Keratinocyte (primary cell): ENCODE results near the gene PDXDC1. TPM values are rescaled to one million over a fixed set of nuclear protein-coding genes. Genes with fewer than 3 reads are reported as not detected.
"Not testable (repeated sequence)": the region's sequence is repeated elsewhere in the genome, so short reads cannot be mapped to it uniquely, and the experiment has no call there.

ENCODE experiments used
- DNase-seq: peaks from one replicate; pipeline ENCODE4 v3.0.0-alpha.2; 2011; ENCODE audit warnings: low read depth, missing footprints, low spot score
- FAIRE-seq: peaks from 2 replicates; lab custom pipeline; 2011; peaks lifted over from hg19 to GRCh38; lab: Jason Lieb, UNC
- H2AFZ ChIP-seq: 2 replicates; pipeline ENCODE4 v1.6.0; 2012; ENCODE audit warnings: low read length, control low read depth, inconsistent platforms; ENCODE audit not compliant: control insufficient read depth
- H3K27ac ChIP-seq: 2 replicates; pipeline ENCODE4 v1.5.1; 2011; ENCODE audit warnings: low read length; ENCODE audit not compliant: control insufficient read depth, insufficient read depth
- H3K27me3 ChIP-seq: 3 replicates; pipeline ENCODE4 v1.6.0; 2011; ENCODE audit warnings: low read length; ENCODE audit not compliant: control insufficient read depth, insufficient read depth; ENCODE audit errors: extremely low read depth
- H3K36me3 ChIP-seq, 2 experiments: 2 replicates in 1 of 2; 3 replicates in 1 of 2; pipeline ENCODE4 v1.5.1; 2011; ENCODE audit warnings: low read length in 2 of 2, mild to moderate bottlenecking in 1 of 2; ENCODE audit not compliant: control insufficient read depth in 2 of 2, insufficient read depth in 2 of 2; ENCODE audit errors: extremely low read depth in 1 of 2
- H3K4me1 ChIP-seq: 3 replicates; pipeline ENCODE4 v1.5.1; 2011; ENCODE audit warnings: low read length; ENCODE audit not compliant: control insufficient read depth, insufficient read depth; ENCODE audit errors: extremely low read depth
- H3K4me2 ChIP-seq: 3 replicates; pipeline ENCODE4 v1.6.0; 2011; ENCODE audit warnings: low read depth, low read length; ENCODE audit not compliant: control insufficient read depth, insufficient read depth; ENCODE audit errors: extremely low read depth
- H3K4me3 ChIP-seq, 3 experiments: fragments of 200-600 bp in 1 of 3; sonication (generic) in 1 of 3; 2 replicates in 2 of 3; 3 replicates in 1 of 3; pipeline ENCODE4 v1.5.1; 2011 to 2016; ENCODE audit warnings: low read length in 3 of 3, mild to moderate bottlenecking in 3 of 3, control low read depth in 2 of 3, inconsistent platforms in 1 of 3, low read depth in 1 of 3, mixed read lengths in 1 of 3, mixed run types in 1 of 3, moderate library complexity in 1 of 3; ENCODE audit not compliant: control insufficient read depth in 2 of 3, insufficient read depth in 2 of 3; ENCODE audit errors: extremely low read depth in 1 of 3
- H3K79me2 ChIP-seq: 2 replicates; pipeline ENCODE4 v1.6.0; 2012; ENCODE audit warnings: low read length; ENCODE audit not compliant: control insufficient read depth, insufficient read depth
- H3K9ac ChIP-seq: 3 replicates; pipeline ENCODE4 v1.6.0; 2011; ENCODE audit warnings: low read length; ENCODE audit not compliant: control insufficient read depth, insufficient read depth; ENCODE audit errors: extremely low read depth
- H3K9me1 ChIP-seq: 3 replicates; pipeline ENCODE4 v1.6.0; 2011; ENCODE audit warnings: low read length; ENCODE audit not compliant: control insufficient read depth, insufficient read depth; ENCODE audit errors: extremely low read depth
- H3K9me3 ChIP-seq: 2 replicates; pipeline ENCODE4 v1.5.1; 2012; ENCODE audit warnings: low read depth, low read length; ENCODE audit not compliant: control insufficient read depth
- H4K20me1 ChIP-seq: 3 replicates; pipeline ENCODE4 v1.6.0; 2011; ENCODE audit warnings: low read length; ENCODE audit not compliant: control insufficient read depth, insufficient read depth; ENCODE audit errors: extremely low read depth
- dilution Hi-C: fragments of 300-500 bp; cut with MboI; formaldehyde crosslinking; loops from one replicate; pipeline ENCODE4 v1.7.0; 2020; ENCODE audit warnings: low sequenced_read_pairs; ENCODE audit not compliant: extremely low pct_ligation_motif_present
- polyA plus RNA-seq, 5 experiments: library from polyadenylated mRNA; depleted of rRNA in 3 of 5; stranded (reverse) in 3 of 5; stranded (forward) in 1 of 5; unstranded in 1 of 5; fragments of >200 nt; gene quantifications; 1 replicate in 1 of 5; 2 replicates in 3 of 5; 3 replicates in 1 of 5; pipeline versions ENCODE4 v1.2.1 to v1.2.3, GENCODE V29; 2011 to 2012; ENCODE audit warnings: missing spikeins in 2 of 5, low read depth in 1 of 5, low replicate concordance in 1 of 5

PDXDC1 gene
- polyA plus RNA-seq, 1 donor (not counting 4 experiments of a cell fraction or from before 2014, with no cell fraction given) = 70.7 TPM

DNA sequence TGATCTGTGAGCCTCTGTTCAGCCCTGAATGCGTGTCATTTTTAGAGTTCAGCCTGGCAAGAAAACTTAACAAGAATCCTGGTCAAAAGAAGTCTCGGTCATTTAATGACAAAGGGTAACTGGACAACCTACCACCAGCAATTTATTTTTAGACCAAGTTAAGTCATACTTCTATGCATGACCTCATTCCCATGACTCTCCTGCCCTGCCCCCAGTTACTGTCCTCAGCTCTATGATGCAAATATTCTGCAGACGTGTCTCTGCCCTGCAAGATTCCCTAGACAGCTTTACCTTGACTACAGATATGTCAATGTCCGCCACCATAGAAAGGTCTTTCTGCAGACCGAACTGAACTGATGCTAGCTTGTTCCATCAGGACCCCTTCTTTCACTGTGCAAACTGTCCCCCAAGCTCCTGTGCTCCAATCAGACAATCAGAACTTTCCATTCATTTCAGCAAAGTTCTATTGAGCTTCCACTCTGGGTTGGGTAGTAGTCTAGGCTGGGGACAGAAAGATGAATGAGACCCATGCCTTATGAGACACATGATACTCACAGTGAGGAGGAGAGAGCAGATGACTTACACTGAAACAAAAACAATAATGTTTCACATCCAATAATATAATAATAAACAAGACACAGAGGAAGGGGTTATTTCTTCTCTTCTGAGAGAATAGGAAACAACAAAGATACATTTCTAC is 194.3 kb downstream of the PDXDC1 start:
- H3K4me1 ChIP-seq, H3K27ac ChIP-seq, H3K79me2 ChIP-seq, FAIRE-seq, H3K9ac ChIP-seq, H3K9me3 ChIP-seq, DNase-seq, dilution Hi-C loops, H4K20me1 ChIP-seq, H3K36me3 ChIP-seq, H3K9me1 ChIP-seq, H3K4me3 ChIP-seq, H2AFZ ChIP-seq, H3K27me3 ChIP-seq, H3K4me2 ChIP-seq: not testable (repeated sequence)

DNA sequence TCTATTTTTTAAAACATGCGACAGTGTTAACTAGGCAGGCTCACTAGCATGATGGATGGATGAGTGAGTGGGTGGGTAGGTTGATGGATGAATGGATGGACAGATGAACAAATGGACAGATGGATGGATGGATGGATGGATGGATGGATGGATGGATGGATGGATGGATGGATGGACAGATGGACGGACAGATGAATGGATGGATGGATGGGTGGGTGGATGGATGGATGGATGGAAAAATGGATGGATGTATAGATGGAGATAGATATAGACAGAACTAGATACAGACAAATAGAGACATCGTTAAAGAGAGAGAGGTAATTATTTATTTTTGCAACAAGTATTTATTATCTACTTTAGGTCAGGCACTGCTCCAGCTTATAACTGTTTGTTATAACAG is 205.1 kb downstream of the PDXDC1 start:
- H3K27me3 ChIP-seq, H3K4me2 ChIP-seq, H3K9me1 ChIP-seq, H2AFZ ChIP-seq, H3K4me3 ChIP-seq, H3K27ac ChIP-seq, H3K36me3 ChIP-seq, FAIRE-seq, DNase-seq, dilution Hi-C loops, H4K20me1 ChIP-seq, H3K79me2 ChIP-seq, H3K4me1 ChIP-seq, H3K9me3 ChIP-seq, H3K9ac ChIP-seq: not testable (repeated sequence)

DNA sequence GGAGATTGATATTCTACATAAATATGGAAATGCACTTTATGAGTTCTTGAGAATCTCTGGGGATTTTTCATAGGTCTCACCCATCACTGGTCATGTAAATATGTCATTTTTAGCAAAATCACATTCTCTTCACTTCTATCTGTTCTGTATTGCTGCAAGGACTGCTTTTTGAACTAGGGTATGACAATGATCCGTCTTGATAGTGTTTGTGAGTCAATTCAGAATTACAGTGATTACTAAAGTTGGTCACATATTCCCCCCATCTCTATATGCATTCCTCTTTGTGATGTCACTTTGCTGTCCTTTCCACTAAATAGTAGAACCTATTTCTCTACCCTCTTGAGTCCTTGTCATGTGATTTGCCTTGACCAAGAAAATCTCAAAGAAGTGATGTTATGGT is 206.1 kb downstream of the PDXDC1 start:
- H3K9me3 ChIP-seq, H3K4me1 ChIP-seq, DNase-seq, H3K79me2 ChIP-seq, H4K20me1 ChIP-seq, H3K4me3 ChIP-seq, H3K36me3 ChIP-seq, H3K27me3 ChIP-seq, H3K27ac ChIP-seq, H2AFZ ChIP-seq, H3K4me2 ChIP-seq, dilution Hi-C loops, H3K9ac ChIP-seq, H3K9me1 ChIP-seq, FAIRE-seq: not testable (repeated sequence)

DNA sequence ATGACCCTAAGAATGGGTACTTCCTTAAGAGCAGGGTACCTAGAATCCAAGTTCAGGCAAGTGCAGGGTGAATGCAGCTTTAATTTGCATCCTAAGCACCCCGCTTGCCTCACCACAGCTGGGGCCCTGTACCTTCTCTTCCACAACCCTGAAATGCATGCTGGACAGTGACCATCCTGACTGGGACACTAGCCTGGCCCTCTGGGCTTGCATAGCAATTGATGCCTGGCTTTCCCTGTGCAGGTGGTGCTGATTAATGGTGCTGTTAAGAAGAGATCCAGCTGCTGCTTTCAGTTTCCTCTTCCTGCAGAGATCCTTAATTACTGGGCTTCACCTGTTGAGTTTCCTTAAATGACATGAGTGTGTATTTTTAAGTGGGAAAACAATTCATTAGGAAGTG is 209.2 kb downstream of the PDXDC1 start:
- H3K9me1 ChIP-seq, FAIRE-seq, H3K4me2 ChIP-seq, H3K4me1 ChIP-seq, H3K9me3 ChIP-seq, H3K27ac ChIP-seq, H3K27me3 ChIP-seq, dilution Hi-C loops, H3K9ac ChIP-seq, H3K4me3 ChIP-seq, DNase-seq, H4K20me1 ChIP-seq, H3K36me3 ChIP-seq, H2AFZ ChIP-seq, H3K79me2 ChIP-seq: not testable (repeated sequence)
